NCI-H446 treated with DMSO at 0.1 percent for 48 hours (cell line): ENCODE results near the gene SPEM3.

Source experiments
- DNase-seq: peaks from one replicate; lab custom pipeline; 2025; lab: John Stamatoyannopoulos, UW

Gene SPEM3

GRCh38 chr17:7428557-7428956 lies at the start of gene SPEM3:
Gene SPEM3 (plus strand): TSS chr17:7428857. CDS start chr17:7428903, 46 bp downstream.
- DNase-seq, result no peak

DNA sequence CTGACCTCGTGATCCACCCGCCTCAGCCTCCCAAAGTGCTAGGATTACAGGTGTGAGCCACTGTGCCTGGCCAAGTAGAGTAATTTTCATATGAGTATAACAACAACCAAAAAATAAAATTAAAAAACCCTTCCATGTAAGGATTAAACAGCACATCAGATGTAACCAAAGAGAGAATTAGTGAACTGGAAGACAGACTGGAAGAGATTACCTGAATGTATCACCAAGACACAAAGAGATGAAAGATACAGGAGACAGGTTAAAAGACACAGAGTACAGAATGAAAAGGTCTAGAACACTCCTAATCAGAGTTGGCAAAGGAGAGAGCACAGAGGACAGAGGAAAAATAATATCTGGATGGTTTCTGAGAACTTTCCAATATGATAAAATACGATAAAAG lies 49.5 kb upstream of the SPEM3 start:
- no peak for DNase-seq

DNA sequence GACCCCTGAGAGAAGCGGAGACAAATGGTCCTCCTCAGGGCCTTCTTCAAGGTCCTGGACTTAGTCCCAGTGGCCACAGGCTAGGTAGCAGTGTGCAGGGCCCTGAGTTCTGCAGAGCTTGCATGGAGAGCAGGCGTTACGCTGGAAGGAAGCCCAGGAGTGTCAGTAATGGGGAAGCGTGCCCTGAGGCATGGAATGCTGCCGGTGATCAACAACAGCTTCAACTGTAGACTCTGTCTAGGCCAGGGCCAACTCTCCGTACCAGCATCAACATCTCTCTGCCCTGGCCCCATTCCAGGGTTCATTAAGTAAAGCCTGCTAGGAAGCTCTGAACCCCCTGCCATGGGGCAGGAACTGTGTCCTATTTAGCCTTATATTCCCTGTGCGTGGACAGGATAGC lies 48.3 kb upstream of the SPEM3 start:
- DNase-seq, result peak; percentile 50

DNA sequence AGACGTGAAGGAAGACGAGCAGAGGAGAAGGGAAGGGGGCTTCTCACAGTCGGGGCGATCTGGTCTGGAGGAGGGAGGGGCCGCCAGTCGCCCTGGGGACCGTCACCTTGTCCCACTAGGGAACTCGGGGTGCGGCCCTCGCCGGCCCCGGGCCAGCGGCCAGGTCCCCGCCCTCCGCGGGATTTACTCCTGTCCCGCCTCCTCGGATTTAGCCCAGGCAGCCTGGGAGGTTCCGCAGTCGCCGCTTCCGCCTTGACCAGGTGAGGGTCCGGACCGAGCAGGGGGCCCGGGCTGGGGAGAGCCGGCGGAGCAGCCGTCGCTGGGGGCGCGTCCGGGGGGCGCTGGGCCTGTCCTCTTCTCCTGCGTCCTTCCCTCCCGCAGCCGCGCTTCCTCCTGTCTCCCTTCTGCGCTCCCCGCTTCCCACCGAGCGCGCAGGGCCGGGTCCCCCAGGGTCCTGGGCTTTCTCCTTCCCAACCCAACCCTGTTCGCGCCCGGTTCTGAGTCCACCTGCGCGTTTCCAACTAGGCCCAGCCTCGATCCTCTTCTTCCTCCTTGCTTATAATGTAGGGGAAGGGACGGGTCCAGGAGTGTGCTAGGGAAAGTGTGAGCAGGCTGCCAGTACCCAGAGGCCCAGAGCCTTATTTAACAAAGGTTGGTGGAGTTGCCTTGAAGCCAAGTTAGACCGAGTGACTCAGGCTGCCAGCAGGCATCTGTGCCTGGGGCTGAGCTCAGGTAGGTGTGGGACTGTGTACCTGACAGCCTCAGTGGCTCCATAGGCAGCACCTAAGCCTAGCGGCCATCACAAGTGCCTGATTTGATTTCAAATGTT lies 47.6 kb upstream of the SPEM3 start, which contains the start of gene TNK1:
TSS of gene TNK1 (plus strand) at position 235 of the 829 bp plus-strand sequence. CDS start 1,838 bp downstream, outside the sequence.
- no peak for DNase-seq

DNA sequence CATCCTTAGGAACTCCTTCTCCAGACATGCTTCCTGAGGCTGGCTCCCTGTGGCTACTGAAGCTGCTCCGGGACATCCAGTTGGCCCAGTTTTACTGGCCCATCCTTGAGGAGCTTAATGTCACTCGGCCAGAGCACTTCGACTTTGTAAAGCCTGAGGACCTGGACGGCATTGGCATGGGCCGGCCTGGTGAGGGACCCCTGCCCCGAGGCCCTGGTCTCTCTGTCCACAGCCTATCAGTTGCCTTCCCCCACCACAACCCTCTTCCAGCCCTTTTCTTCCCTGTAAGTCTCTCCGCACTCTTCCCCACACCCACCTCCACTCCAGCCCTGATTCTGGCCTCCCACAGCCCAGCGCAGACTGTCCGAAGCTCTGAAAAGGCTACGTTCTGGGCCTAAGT lies 45.8 kb upstream of the SPEM3 start:
- DNase-seq, result no peak

- no peak for DNase-seq
These were observed 45.3 kb upstream of the SPEM3 start for GRCh38 chr17:7383371-7383741.

DNA sequence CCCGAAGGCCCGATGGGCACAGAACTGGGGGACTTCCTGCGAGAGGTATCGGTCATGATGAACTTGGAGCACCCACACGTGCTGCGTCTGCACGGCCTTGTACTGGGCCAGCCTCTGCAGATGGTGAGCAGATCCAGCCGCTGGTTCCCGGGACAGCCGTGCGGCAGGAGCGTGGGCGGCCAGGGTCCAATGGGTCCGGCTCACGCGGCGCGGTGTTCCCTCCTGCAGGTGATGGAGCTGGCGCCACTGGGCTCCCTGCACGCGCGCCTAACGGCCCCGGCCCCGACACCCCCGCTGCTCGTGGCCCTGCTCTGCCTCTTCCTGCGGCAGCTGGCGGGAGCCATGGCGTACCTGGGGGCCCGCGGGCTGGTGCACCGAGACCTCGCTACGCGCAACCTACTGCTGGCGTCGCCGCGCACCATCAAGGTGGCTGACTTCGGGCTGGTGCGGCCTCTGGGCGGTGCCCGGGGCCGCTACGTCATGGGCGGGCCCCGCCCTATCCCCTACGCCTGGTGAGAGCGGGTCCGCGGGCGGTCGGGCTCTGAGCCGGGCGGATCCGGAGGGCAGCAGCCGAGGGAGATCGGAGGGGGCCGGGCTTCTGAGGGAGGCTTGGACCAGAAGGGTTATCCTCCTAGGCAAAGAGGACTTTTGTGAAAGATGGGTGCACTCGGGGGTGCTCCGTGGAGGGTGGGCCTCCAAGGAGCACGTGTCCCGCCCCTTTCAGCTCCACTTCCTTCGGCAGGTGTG lies 44.7 kb upstream of the SPEM3 start:
- no peak for DNase-seq

DNA sequence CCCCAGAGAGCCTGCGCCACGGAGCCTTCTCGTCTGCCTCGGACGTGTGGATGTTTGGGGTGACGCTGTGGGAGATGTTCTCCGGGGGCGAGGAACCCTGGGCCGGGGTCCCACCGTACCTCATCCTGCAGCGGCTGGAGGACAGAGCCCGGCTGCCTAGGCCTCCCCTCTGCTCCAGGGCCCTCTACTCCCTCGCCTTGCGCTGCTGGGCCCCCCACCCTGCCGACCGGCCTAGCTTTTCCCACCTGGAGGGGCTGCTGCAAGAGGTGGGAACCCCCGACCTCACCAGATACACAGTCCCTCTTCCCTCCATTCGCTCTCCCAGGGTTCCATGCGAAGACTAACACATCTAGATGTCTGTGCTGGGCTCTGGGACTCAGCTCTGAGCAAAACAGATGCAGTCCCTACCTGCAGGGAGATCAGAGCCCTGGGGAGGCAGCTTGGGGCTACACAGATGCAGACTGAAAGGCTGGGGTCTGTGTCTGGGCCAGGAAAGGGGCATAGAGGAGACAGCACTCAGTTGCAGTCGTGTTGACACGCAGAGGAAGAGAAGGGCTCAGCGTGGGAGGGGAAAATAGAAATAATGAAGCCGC lies 44.1 kb upstream of the SPEM3 start:
- no peak for DNase-seq

- no peak for DNase-seq
These were observed 39.8 kb upstream of the SPEM3 start for GRCh38 chr17:7388856-7389255.

- no peak for DNase-seq
These were observed 38.4 kb upstream of the SPEM3 start for GRCh38 chr17:7389924-7390910.

DNA sequence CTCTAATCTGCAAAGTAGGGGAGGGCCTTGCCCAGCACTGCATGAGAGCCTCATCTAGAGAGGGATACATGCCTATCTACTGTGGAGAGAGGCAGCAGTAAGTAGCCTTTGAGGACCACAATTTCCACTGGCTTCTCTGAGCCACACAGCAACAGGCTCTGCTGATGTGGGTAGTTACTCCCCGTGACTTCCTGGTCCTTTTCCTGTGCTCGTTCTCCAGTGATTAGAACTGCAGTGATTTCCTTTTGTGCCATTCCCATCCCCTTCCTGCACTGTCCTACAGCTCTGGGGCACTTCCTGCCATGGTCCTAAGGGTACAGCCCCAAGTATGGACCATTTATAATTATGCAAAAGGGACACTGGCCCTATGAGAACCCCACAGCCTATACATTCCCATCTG lies 37.4 kb upstream of the SPEM3 start:
- no peak for DNase-seq

DNA sequence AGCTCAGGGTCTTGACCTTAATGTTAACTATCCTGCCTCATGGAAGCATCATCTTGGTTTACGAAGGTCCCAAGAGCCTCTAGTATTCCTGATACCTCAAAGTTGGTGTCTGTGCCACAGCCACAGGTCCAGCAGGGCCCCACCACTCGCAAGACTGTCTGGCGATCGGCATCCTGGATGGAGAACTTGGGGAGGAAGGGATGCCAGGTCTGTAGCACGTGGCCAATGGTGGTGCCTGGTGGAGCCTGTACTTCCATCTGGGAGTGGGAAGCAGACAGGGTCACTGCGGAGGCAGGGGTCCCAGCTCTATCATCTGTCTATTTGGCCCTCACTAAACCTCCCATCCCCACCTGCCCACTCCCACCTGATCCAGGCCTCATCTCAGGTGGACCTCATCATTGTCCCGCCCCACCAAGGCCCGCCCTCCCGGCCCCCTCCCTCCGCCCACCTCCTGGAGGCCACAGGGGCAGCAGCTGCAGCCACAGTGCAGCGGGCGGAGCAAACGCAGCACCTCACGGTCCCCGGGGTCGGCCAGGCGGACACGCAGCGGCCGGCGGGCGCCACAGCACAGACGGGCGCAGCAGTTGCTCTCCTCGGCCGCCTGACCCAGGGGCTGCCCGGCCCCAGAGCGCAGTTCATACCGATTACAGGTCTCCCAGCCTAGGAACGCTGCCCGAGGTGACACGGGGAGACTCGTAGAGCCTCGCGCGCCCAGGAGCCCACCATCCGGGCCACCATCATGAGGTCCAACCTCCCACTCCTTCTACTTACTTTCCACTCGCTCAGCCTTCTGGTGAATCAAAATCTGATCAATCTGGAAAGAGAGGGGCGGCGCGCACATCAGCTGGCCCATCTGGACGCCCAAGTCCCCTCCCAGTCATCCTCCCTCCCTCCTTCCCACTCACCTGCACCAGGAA lies 35.7 kb upstream of the SPEM3 start:
- no peak for DNase-seq

DNA sequence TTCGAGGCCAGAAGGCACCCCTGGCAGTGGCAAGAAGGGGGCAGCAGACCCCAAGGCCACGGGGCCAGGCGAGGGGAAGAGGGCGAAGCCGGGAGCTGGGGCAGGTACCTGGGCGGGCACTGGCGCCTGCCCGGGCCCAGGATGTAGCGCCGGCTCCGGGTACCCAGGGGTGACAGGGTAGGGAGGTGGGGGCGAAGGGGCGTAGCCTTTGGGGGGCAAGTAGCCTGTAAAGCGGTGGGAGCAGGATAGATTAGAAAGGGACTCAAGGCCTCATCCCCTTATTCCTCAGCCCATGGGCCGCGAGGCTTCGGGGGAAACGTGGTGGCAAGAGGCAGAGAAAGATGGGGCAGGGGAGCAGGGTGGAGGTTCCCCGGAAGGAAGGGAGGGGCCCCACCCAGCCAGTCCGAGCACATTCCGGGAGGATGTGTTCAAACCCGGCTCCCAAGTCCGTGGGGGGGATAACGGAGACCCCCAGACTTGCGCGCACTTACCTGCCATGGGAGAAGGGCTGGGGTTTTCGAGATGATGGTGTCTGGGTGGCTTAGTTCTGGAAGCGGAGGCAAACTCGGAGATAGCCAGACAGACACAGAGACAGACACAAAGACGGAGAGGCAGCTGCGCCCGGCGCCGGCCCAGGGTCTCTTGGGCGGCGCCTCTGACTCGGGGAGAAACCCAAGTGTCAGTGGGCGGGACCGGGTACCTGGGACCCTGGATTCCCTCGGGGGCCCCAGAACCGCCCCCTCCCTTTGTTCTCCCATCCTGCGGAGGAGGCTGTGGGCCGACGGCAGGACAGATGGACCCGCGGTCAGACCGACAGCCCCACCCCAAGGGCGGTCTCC lies 34.8 kb upstream of the SPEM3 start:
- DNase-seq, result no peak

- DNase-seq, result peak; percentile 61
These were observed 34.0 kb upstream of the SPEM3 start, which contains the start of gene PLSCR3 for GRCh38 chr17:7394452-7395191. Gene PLSCR3 (minus strand): TSS chr17:7394525. CDS start chr17:7394110, 415 bp downstream.

GRCh38 chr17:7396147-7396546 lies 32.5 kb upstream of the SPEM3 start:
- no peak for DNase-seq

DNA sequence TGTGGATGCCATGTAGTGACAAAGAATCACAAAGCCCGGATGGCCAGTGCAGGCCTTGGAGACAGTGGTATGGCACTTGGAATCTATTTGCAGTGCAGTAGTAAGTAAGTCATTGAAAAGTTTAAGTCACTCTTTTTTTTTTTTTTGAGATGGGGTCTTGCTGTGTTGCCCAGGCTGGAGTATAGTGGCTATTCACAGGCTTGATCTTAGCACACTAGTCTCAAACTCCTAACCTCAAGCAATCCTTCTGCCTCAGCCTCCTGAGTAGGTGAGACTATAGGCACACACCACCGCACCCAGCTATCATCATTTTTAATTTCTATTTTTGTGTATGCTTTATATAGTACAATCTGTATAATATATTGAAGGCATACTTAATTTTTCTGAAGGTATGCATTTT lies 30.0 kb upstream of the SPEM3 start:
- no peak for DNase-seq

- no peak for DNase-seq
These were observed 25.5 kb upstream of the SPEM3 start for GRCh38 chr17:7403043-7403726.

DNA sequence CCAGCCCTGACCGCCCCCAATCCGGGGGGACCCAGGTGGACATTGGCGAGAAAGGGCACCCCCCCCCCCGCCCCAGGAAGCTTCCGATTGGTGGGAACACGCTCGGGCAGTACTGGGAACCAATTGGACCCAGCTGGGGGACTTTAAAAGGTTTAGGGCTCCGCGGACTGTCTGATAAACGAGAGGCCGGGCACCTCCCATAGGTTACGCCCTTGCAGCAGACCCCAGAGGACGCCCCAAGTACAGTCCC lies 25.0 kb upstream of the SPEM3 start:
- DNase-seq, result no peak
